NT2/D1 (cell line): ENCODE results near the gene SLC22A17.

ENCODE experiments used
- DNase-seq: peaks from one replicate; pipeline ENCODE4 v3.0.0-alpha.2; 2011; ENCODE audit warnings: low read depth, low spot score
- H3K27me3 ChIP-seq: 2 replicates; pipeline ENCODE4 v1.6.0; 2011; ENCODE audit warnings: mild to moderate bottlenecking; ENCODE audit not compliant: insufficient read length, insufficient read depth
- H3K36me3 ChIP-seq: 2 replicates; pipeline ENCODE4 v1.6.1; 2011; ENCODE audit warnings: mild to moderate bottlenecking, low read length, mixed read lengths; ENCODE audit not compliant: insufficient read depth, insufficient read length
- H3K4me1 ChIP-seq: 2 replicates; pipeline ENCODE4 v1.5.1; 2011; ENCODE audit not compliant: insufficient read depth, insufficient read length
- H3K4me3 ChIP-seq: 2 replicates; pipeline ENCODE4 v1.5.1; 2011; ENCODE audit warnings: low read depth; ENCODE audit not compliant: insufficient read length
- H3K9ac ChIP-seq: 2 replicates; pipeline ENCODE4 v1.6.0; 2011; ENCODE audit warnings: low read depth; ENCODE audit not compliant: insufficient read length
- H3K9me3 ChIP-seq: 2 replicates; pipeline ENCODE4 v1.5.1; 2011; ENCODE audit warnings: mild to moderate bottlenecking, low read length; ENCODE audit not compliant: insufficient read depth
- SUZ12 ChIP-seq: IDR thresholded peaks from 2 replicates; pipeline ENCODE4 v1.6.1; 2011; ENCODE audit not compliant: insufficient read length, insufficient read depth; ENCODE audit errors: extremely low read depth
- YY1 ChIP-seq: IDR thresholded peaks from 2 replicates; pipeline ENCODE4 v1.6.1; 2011; ENCODE audit not compliant: insufficient read length, insufficient read depth
- ZNF274 ChIP-seq: IDR thresholded peaks from 2 replicates; pipeline ENCODE4 v1.6.1; 2011; ENCODE audit warnings: mild to moderate bottlenecking, low read depth, low read length

The SLC22A17 gene

GRCh38 chr14:23359722-23360447 is 7.2 kb upstream of the SLC22A17 start:
- H3K4me1 ChIP-seq: peaks cover 11% of the 10 kb centered on the region
- H3K9me3 ChIP-seq: no peaks in the 10 kb centered on the region
- TF ChIP-seq YY1 (no peak), SUZ12 (no peak), ZNF274 (no peak)
- no peak for DNase-seq
- no peak overlapping the region for H3K9ac ChIP-seq
- H3K4me3 ChIP-seq: no peak overlapping the region
- H3K27me3 ChIP-seq: no peaks in the 10 kb centered on the region
- H3K36me3 ChIP-seq: peaks cover 86% of the 10 kb centered on the region

- H3K9ac ChIP-seq: no peak overlapping the region
- H3K36me3 ChIP-seq: peaks cover 85% of the 10 kb centered on the region
- H3K4me1 ChIP-seq: peaks cover 11% of the 10 kb centered on the region
- H3K27me3 ChIP-seq: no peaks in the 10 kb centered on the region
- H3K9me3 ChIP-seq: no peaks in the 10 kb centered on the region
- H3K4me3 ChIP-seq: no peak overlapping the region
- DNase-seq: no peak
- TF ChIP-seq ZNF274: no peak
- no peak for TF ChIP-seq YY1
- no peak for TF ChIP-seq SUZ12
Observed at GRCh38 chr14:23359167-23359626, 6.5 kb upstream of the SLC22A17 start.

GRCh38 chr14:23358553-23359166 is 6.0 kb upstream of the SLC22A17 start:
- H3K9ac ChIP-seq: no peak overlapping the region
- H3K4me3 ChIP-seq: no peak overlapping the region
- TF ChIP-seq YY1: no peak
- no peak for TF ChIP-seq SUZ12
- TF ChIP-seq ZNF274: no peak
- no peak for DNase-seq
- no peaks in the 10 kb centered on the region for H3K9me3 ChIP-seq
- H3K4me1 ChIP-seq: peaks cover 7% of the 10 kb centered on the region
- peaks cover 80% of the 10 kb centered on the region for H3K36me3 ChIP-seq
- H3K27me3 ChIP-seq: no peaks in the 10 kb centered on the region

- peaks cover 74% of the 10 kb centered on the region for H3K36me3 ChIP-seq
Observed at GRCh38 chr14:23358042-23358441, 5.4 kb upstream of the SLC22A17 start.

GRCh38 chr14:23357261-23357660 is 4.6 kb upstream of the SLC22A17 start:
- DNase-seq: no peak
- H3K4me1 ChIP-seq: no peaks in the 10 kb centered on the region
- H3K4me3 ChIP-seq: no peak overlapping the region
- H3K27me3 ChIP-seq: no peaks in the 10 kb centered on the region
- no peak overlapping the region for H3K9ac ChIP-seq
- no peak for TF ChIP-seq YY1
- no peak for TF ChIP-seq SUZ12
- TF ChIP-seq ZNF274: no peak
- peaks cover 69% of the 10 kb centered on the region for H3K36me3 ChIP-seq
- no peaks in the 10 kb centered on the region for H3K9me3 ChIP-seq

More at GRCh38 chr14:23358042-23358441, 5.4 kb upstream of the SLC22A17 start:
- Histone ChIP-seq H3K4me1 (peaks cover under 1% of the 10 kb centered on the region), H3K27me3 (no peaks in the 10 kb centered on the region), H3K9ac (no peak overlapping the region), H3K4me3 (no peak overlapping the region), H3K9me3 (no peaks in the 10 kb centered on the region)
- no peak for DNase-seq
- TF ChIP-seq YY1: no peak
- TF ChIP-seq ZNF274: no peak
- TF ChIP-seq SUZ12: no peak

- no peak for DNase-seq
- no peak for TF ChIP-seq YY1
- no peak for TF ChIP-seq ZNF274
- TF ChIP-seq SUZ12: no peak
Observed at GRCh38 chr14:23356662-23357061, 4.0 kb upstream of the SLC22A17 start.

GRCh38 chr14:23355871-23356435 is 3.3 kb upstream of the SLC22A17 start:
- peaks cover 8% of the 10 kb centered on the region for H3K27me3 ChIP-seq
- peaks cover 64% of the 10 kb centered on the region for H3K36me3 ChIP-seq
- no peaks in the 10 kb centered on the region for H3K4me1 ChIP-seq
- H3K9me3 ChIP-seq: no peaks in the 10 kb centered on the region
- no peak overlapping the region for H3K9ac ChIP-seq
- DNase-seq: no peak
- TF ChIP-seq ZNF274 (no peak), YY1 (no peak)
- H3K4me3 ChIP-seq: no peak overlapping the region

More at GRCh38 chr14:23356662-23357061, 4.0 kb upstream of the SLC22A17 start:
- Histone ChIP-seq H3K9me3 (no peaks in the 10 kb centered on the region), H3K27me3 (peaks cover under 1% of the 10 kb centered on the region), H3K4me1 (no peaks in the 10 kb centered on the region), H3K9ac (no peak overlapping the region), H3K4me3 (no peak overlapping the region), H3K36me3 (peaks cover 63% of the 10 kb centered on the region)
